HG02885 (cell line): Measurements from ENCODE around the gene UBE2E2.

Experiments used
- ATAC-seq: cut with Tn5 transposase; IDR thresholded peaks from one replicate; pipeline ENCODE4 v1.9.1; 2021; ENCODE audit warnings: mild to moderate bottlenecking; ENCODE audit not compliant: unreplicated experiment, poor library complexity

UBE2E2 gene

DNA sequence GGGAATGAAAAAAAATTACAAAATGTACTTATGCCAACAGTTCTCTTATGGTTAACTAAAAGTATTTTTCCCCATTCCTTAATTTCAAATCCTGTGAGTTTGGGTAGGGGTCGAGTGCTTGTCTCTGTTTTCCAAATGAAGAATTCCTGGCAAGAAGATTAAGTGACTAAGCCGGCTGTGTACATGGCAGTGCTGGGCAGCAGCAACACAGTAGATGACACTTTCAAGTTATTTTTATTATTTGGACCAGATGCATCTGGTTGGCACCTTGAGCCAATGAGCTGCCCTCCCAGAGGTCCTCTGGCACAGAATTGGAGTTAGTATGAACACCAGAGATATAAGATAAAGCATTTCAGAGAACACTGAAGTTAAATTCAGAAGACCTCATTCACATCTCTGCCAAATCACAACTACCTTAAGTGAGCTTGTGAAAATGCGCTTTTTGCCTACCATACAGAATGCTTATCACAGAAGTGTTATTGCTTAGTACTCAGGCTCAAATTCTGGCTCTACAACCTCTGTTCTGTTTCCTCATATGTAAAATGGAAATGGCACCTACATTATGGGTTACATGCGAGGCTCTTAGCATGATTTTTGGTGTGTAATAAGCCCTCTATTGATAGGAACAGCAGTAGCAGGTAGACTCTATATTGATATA, 256.9 kb downstream of the UBE2E2 start:
- no peak for ATAC-seq

DNA sequence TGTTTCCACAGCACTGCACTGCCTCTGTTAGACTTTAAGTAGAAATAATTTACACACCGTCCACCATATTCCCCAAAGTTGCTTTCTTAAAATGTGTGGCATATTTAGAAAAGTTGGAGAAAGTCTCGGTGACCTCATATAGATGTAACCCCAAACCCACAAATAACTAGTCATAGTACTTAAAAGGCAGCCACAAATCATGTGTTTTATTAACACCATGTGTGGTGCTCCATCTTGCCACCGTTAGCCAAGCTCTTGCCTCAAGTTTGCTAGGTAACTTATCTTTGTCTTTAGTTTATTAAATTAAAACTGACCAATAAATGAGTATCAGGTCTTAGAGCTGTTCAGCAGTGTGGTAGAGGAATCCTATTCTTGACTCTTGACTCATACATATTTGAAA, 257.9 kb downstream of the UBE2E2 start:
- no peak for ATAC-seq

DNA sequence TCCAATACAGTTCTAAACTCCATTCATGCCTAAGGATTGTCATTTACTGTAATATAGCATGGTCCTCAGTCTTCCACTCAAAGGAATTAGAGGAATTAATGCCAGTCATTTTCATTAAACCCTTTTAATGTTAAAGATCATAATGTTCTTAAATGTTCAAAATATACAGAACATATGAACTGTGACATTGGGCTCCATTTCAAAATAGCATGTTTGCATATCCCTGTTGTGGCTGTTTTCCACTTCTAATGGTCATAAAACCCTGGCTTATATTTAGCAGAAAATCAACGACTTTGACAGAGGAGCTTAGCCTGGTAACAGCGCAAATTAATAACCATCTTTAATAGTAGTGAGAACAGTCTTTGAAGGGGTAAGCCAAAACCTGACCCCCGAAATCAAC, 260.7 kb downstream of the UBE2E2 start:
- ATAC-seq, result no peak

DNA sequence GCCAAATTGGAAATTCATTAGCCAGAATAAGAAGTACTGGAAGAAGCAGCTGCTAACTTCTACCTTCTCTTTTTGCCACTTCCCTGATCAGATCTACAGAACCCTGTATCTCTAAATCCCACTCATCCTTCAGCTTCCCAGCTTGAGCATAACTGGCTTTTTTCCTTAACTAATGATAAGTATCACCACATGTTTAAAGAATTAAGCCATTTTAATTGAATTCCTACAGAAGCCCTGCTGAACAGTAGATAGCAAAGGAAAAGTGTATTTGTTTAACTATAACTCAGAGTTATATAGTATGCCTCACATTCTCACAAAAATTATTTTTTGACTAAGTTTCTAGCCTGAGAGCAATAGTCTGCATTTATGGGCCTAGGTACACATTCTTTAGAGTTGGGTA, 262.4 kb downstream of the UBE2E2 start:
- ATAC-seq, result no peak

DNA sequence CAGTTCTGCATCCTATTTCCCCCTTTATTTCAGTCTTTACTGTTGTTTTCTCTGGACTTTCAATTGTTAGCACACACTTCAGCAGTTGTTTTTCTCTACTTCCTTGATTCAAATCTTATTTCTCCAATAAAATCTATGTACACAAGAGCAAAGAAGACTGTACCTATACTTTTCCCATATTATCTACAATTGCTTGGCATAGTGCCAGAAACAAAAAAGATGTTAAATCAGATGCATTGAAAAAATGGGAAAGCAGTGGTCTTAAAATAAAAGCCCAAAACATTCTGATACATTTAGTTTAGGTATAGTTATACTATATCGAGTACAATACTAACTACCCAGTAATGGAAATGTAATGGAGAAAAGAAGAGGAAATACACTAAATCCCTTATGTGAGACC, 265.1 kb downstream of the UBE2E2 start:
- ATAC-seq, result no peak

DNA sequence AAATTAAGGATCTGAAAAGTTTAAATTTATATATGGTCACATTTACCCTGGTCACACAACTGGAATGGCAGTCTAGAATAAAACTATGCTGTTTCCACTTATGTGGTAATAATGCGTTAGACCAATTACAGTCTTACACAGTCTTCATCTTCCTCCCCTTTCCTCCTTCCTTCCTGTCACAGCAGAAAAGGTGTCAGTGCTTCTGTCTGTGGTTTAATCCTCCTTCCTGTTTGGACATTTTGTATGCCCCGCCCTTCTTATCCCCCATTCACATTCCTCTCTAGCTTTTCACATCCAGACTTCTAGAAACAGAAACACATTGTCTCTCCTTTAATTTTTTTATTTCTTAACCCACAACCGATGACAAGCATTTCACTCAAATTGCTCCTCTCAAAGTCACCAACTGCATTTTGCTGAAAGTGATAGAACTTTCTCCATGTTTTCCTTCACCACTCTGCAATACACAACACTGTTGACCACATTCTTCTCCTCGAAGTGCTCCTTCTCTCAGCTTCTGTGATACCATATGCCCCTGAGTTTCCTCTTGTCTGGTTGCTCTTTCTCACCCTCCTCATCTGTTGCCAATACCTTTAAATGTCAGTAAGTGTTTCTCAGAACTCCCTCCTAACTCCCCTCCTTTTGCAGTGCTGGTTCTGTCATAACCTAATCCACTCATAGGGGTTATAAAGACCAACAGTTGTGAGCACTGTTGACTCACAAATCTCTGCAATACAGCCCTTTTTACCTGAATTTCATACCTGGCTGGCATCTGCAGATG, 271.6 kb downstream of the UBE2E2 start:
- no peak for ATAC-seq

DNA sequence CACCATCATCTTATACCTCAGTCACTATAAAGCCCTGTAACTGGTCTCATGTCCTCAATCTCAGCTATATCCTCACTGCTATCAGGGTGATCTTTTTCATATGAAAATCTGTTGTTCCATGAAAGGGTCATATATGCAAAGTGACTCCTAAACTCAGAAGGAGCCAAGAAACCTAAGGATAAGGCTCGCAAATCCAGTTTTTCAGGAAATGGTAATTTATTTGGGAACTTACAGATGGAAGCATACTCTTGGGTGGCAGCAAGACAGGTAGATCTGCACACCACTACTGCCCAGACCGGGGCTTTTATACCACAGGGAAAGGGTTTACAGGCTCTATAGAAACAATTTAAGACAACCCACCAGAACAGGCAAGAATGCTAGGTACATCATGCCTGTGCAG, 272.3 kb downstream of the UBE2E2 start:
- no peak for ATAC-seq

DNA sequence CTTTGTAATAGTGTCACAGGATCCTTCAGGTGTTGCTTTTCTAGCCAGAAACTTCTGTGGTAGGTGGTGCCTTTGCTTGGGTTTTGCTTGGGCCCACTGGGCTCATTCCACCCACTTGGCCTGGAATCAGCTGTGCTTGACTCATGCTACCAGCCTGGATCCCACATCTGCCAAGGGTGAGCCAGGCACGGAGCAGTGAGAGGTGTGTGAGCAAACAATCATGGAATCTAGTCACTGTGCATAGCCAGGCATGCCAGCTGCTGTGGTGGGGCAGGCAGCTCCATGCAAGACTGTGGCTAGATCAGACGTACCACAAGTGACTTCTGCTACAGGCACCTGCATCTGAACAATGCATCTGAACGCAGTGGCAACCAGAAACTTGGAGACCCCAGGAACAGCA, 275.9 kb downstream of the UBE2E2 start:
- ATAC-seq, result no peak

DNA sequence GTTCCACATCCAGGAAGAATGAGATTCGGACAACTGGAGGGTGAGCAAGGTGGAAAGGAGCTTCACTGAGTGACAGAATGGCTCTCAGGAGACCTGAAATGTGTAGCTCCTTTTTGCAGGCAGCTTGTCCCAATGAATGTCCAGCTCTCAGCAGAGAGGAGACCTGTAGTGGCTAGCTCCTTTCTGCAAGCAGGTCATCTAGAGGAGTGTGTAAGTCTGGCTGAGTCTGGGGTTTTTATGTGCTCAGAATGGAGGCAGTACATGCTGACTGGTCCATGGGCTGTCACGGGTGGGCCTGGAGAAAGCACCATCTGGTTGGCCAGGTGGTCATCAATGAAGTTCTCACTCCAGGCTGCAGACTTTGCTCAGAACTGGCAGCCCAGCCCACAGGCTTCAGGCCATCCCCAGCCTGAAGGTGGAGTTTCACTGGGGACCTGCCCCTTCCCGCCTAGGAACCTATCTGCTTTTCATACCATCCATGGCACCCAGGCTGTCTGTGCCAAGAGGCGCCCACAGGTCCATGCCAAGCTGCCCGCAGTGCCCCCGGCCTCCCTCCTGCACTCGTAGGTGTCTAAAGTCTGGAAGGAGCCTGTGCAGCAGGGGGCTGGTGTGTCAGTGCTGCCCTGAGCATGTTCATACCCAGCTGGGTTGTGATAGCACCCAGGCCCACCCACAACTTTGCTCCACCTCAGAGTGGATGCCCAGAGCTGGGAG, 276.6 kb downstream of the UBE2E2 start:
- no peak for ATAC-seq

DNA sequence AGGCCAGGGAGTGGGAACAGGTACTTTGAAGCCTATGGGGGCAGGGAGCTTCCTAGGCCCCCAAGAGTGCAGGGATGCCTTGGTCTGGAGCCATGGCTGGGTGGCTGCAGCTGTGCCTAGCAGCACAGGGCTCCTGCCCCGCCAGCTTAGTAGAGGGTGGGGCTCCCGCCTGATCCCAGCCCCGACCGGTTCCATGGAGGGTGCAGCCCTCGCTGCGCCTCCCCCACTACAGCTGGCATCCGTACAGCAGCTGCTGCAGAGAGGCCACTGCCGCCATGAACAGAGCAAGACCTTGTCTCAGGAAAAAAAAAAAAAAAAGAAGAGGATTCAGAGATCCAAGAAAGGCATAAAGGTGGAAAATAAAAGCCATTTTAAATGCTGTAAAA, 277.2 kb downstream of the UBE2E2 start:
- no peak for ATAC-seq

DNA sequence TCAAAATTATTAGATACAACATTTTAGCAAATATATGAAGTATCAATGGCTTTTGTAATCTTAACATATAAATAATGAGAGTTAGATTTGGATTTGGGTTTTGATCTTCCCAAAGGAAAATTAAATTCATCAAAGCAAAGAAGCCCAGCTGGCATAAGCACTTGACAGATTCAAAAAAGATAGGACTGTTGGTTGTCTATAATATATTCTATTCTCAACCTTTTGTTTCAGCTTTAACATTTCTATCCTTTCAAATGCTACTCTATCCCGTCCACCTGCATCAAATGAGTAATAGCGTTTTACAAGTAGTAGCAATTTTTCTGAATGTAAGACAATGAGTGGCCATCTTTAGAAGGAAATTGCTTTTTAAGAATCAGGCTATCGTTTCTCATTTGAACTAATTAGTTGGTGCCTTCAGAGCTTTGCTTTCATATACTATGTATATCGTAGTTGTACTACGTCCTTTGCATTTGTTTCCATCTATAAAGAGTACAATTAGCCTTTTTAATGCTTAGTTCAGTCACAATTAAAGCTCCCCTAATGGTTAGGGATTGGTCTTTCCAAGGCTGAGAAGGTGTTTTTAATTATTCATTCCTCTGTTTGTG, 278.0 kb downstream of the UBE2E2 start:
- ATAC-seq, result no peak

DNA sequence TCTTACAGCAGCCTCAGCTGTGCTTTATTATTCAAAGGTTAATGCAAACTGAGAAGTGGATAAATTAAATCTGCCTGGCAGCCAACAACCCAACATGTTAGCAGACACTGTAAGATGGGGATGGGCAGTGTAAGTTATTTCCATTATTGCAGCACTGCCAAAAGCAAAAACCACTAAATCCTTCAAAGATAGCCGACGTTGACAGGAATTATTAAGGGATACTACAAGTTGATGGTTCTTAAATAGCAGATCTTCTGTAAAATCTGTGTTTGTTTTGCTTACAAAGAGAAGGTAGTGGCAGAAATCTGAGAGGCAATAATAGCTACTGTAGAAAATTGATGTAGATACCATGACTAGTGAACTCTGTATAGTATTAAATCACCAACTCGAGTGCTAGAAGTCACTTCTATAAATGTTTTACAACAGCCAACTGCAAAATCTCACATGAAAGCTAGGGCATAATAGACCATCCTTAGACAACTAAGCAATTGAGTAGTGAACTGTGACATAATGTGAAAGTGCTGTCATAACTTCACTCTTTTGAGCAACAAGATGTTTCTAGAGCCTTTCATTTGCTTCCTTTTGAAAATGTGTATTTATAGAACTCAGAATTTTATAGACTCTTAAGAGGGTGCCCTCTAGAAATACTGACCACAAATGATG, 278.6 kb downstream of the UBE2E2 start:
- peak; percentile 82 for ATAC-seq

DNA sequence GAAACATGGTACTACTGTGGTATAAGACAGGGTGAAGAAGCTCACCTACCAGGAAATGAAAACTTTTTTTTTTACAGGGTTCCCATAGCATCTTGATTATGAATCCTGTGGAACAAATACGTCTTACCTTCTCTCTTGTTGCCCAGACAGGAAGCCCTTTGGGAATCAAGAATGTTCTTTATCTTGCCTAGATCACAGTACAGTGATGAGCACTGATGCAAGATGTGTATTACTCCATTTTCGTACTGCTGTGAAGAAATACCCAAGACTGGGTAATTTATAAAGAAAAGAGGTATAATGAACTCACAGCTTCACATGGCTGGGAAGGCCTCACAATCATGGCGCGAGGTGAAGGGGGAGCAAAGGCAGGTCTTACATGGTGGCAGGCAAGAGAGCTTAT, 281.3 kb downstream of the UBE2E2 start:
- no peak for ATAC-seq

DNA sequence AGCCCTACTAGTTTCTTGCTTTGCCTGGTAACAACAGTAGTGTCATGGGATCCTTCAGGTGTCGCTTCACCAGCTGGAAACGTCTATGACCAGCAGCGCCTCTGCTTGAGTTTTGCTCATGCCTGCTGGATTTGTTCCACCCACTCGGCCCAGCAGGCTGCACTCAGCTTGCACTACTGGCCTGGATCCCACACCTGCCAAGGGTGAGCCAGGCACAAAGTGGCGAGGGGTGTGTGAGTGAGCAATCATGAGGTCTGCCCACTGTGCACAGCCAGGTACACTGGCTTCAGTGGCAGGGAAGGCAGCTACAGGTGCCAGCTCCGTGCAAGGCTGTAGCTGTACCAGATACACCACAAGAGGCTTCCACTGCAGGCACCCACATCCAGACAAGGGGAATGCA, 282.8 kb downstream of the UBE2E2 start:
- no peak for ATAC-seq

DNA sequence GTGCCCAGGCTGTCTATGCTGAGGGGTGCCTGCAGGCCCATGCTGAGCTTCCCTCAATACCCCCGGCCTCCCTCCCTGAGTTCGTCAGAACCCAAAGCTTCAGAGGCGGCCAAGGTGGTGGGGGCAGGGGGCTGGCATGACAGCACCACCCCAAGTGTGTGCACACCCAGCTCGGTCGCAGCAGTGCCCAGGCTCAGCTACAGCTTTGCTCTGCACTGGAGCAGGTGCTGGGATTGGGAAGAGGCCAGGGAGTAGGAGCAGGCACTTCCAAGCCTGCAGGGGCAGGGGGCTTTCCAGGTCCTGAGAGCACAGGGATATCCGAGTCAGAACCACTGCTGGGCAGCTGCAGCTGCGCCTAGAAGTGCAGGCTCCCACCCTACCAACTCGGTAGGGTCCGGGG, 283.9 kb downstream of the UBE2E2 start:
- no peak for ATAC-seq

DNA sequence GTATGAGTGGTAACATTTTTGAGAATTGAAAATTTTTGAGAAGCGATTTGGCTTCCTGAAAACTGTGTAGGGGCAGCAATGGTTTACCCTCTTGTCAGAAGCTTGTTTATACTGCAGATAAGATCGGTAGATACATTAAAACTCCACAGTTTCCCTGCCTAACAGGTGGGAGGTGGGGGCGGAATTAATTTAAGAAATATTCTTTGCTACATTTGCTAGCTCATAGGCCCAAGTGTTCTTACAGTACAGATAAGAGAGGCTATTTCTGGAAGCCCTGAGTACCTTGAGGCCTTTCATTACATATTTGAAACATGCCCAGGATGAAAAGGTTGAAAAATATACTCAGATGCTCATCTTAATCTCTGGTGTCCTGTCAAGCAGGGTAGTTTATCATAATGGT, 285.5 kb downstream of the UBE2E2 start:
- ATAC-seq, result no peak

DNA sequence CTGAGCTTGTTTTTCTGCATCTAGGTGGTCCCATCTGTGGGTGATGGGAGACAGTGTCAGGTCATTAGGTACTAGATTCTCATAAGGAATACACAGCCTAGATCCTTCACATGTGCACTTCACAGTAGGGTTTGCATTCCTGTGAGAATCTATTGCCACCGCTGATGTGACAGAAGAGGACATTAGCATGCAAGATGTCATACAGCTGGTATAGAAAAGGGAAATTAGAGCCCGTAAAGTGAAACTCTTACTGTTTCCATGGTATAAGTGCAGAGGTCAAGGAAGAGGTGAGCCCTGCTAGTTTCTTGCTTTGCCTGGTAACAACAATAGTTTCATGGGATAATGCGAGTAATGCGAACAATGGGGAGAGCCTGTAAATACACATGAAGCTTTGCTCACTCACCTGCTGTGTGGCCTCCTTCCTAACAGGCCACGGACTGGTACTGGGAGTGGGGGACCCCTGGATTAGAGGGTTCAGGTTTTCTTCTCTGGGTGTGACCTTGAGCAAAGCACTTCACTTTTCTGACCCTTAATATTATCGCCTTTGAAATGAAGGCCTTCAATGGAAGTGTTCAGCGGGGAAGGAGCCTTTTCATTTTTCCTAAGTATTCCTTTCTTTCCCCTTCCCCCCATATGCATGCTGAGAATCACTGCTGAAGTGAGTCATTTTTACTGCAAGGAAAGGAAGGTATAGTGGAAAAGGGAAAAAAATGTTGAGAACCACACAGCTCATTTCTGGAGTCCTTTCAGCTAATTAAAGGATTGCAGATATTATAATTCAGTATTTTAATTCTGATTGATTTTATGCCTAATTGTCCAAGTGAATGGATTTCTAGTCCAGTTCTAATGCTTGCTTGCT, 286.4 kb downstream of the UBE2E2 start:
- ATAC-seq, result no peak

DNA sequence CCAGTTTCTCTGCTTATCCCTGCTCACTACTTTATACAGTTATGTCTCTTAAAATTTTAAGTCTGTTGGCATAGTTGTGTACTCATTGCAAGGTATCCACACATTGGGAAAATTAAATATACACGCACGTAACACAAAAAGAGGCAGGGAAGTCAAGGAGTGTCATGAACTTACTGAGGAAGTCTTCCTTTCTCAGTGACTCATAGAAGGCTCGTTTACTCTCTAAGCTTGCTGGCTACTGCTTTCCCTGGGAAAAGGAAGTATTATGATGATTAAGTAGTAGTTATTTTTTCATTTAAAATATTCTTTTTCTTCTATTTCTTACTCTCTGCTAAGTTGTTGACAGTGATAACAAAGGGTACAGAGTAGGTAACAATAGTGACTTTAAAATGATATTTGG, 287.3 kb downstream of the UBE2E2 start:
- ATAC-seq, result no peak

DNA sequence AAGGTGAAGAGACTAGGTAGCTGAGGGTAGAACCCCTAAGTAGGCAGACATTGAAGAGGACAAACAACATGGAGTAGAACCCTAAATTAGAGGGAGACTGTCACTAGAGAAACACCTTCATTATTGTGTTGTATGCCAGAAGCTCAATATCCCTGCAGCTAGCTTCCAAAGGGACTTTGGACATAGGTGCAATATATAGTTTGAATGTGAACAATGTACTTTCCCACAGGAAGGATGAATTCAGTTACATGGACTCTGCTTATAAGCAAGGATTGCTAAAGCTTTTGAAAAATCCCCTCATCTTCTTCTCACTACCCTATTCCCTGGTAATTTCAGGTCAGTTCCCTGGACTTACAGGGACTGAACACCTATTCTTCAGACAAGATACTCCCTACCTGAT, 288.9 kb downstream of the UBE2E2 start:
- no peak for ATAC-seq

DNA sequence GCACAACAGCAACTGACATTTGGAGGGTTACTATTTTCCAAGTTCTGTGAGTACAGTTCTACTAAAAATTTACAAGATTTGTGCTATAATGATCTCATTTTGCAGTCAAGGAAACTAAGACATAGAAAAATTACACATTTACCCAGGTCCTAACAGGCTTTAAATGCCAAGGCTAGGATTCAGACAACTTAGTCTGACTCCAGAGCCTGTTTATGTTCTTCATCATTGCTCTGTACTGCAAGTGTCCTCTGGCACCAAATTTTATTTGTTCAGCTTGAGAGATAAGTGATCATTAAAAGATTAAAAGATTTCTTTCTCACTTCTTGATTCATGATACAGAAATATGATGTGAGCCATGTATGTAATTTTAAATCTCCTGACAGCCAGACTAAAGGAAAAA, 290.8 kb downstream of the UBE2E2 start:
- no peak for ATAC-seq
